Gastroesophageal sphincter (tissue), 3 donors: ENCODE measurements around the gene PLET1.

ENCODE experiments used
- CTCF ChIP-seq, 4 experiments: fragments of 200-600 bp in 2 of 4; fragments of 450-650 bp in 2 of 4; sonication (generic) in 1 of 4; IDR thresholded peaks; one replicate each; pipeline ENCODE4 v1.5.1; 2017 to 2019; ENCODE audit warnings: antibody characterized with exemption in 4 of 4, mild to moderate bottlenecking in 2 of 4, moderate library complexity in 2 of 4
- EP300 ChIP-seq: sonication (generic); formaldehyde crosslinking; IDR thresholded peaks from one replicate; pipeline ENCODE4 v1.6.1; 2017; ENCODE audit warnings: antibody characterized with exemption, mild to moderate bottlenecking
- POLR2A ChIP-seq, 2 donors: fragments of 450-650 bp; IDR thresholded peaks; one replicate each; pipeline ENCODE4 v1.6.1; 2017; ENCODE audit warnings: antibody characterized with exemption in 2 of 2, mild to moderate bottlenecking in 2 of 2, moderate library complexity in 1 of 2
- POLR2AphosphoS5 ChIP-seq: sonication (generic); formaldehyde crosslinking; IDR thresholded peaks from one replicate; pipeline ENCODE4 v1.6.1; 2017; ENCODE audit warnings: antibody characterized with exemption

- no peak for TF ChIP-seq POLR2AphosphoS5
- no peak for TF ChIP-seq POLR2A (IDR thresholded peaks at IDR 0.05)
- no peak for TF ChIP-seq CTCF (IDR thresholded peaks at IDR 0.05)
- no peak for TF ChIP-seq EP300
These were observed 36.7 kb upstream of the PLET1 start for GRCh38 chr11:112297248-112297866.
